ENCODE data around the gene SEZ6. TPM values are rescaled to one million over a fixed set of nuclear protein-coding genes. Genes with fewer than 3 reads are reported as not detected.

The SEZ6 gene
- total and polyA plus RNA-seq, 10 of the 15 experiments (the other 5 are each of a cell fraction or from before 2014, with no cell fraction given), result 0.05 to 0.87 (median 0.17) TPM; not detected in 4

GRCh38 chr17:28963055-28963611 is 42.7 kb downstream of the SEZ6 start (continued):
- no peak for TF ChIP-seq MAX (IDR thresholded peaks at IDR 0.05; ENCODE audit: low read depth, low read length)
- TF ChIP-seq CBFB (IDR thresholded peaks at IDR 0.05; ENCODE audit: low read depth), result no peak
- no peak for TF ChIP-seq CBX3 (IDR thresholded peaks at IDR 0.05; ENCODE audit: borderline replicate concordance, low read depth)
- no peak for TF ChIP-seq PKNOX1 (IDR thresholded peaks at IDR 0.05)
- TF ChIP-seq SPI1 (IDR thresholded peaks at IDR 0.05; ENCODE audit: borderline replicate concordance, insufficient read depth, low read depth, low read length), result no peak

GRCh38 chr17:28961391-28961790 is 44.4 kb downstream of the SEZ6 start:
- no peak for FAIRE-seq
- no peaks in the 10 kb centered on the region for H3K79me2 ChIP-seq (ENCODE audit: control insufficient read depth, insufficient read depth, low read length)
- in situ Hi-C loops (cut with MboI), result no loop called here
- TF ChIP-seq ZBED1 (IDR thresholded peaks at IDR 0.05; ENCODE audit: borderline replicate concordance) (no peak), RUNX3 (IDR thresholded peaks at IDR 0.05; ENCODE audit: low read length) (no peak), CEBPZ (IDR thresholded peaks at IDR 0.05; ENCODE audit: low read depth, low read length) (no peak), NBN (IDR thresholded peaks at IDR 0.05) (no peak), PML (IDR thresholded peaks at IDR 0.05; ENCODE audit: low read length) (no peak), SMAD1 (IDR thresholded peaks at IDR 0.05; ENCODE audit: low read depth, partially characterized antibody) (no peak), IKZF2 (IDR thresholded peaks at IDR 0.05) (no peak), ESRRA (IDR thresholded peaks at IDR 0.05; ENCODE audit: low read length) (no peak), IKZF1 (conservative IDR thresholded peaks at IDR 0.05) (no peak), SKIL (IDR thresholded peaks at IDR 0.05; ENCODE audit: low read depth, poor library complexity, severe bottlenecking) (no peak), POU2F2 (IDR thresholded peaks at IDR 0.05; ENCODE audit: borderline replicate concordance, low read depth, low read length) (no peak), ASH2L (IDR thresholded peaks at IDR 0.05; ENCODE audit: borderline replicate concordance, low read depth) (no peak), JUNB (IDR thresholded peaks at IDR 0.05) (no peak)

More at GRCh38 chr17:28961391-28961790, 44.4 kb downstream of the SEZ6 start:
- WGBS (ENCODE audit: insufficient coverage, insufficient replicate concordance, low lambda C conversion rate, missing lambda C conversion rate), result 48% methylated on average over 7 of the region's 7 CpGs
- H3K27ac ChIP-seq (ENCODE audit: control insufficient read depth, insufficient read depth), result no peak overlapping the region
- intact Hi-C loops (cut with micrococcal nuclease; ENCODE audit: unreplicated experiment), result loop anchor here (1.0 kb wide), 1 partner anchor 16 kb away; no protein-coding TSS in a partner anchor
- H3K4me2 ChIP-seq (ENCODE audit: control insufficient read depth, insufficient read depth), result no peak overlapping the region
- ATAC-seq, result no peak
- H3K9ac ChIP-seq (ENCODE audit: control insufficient read depth, insufficient read depth, low read length), result no peak overlapping the region
- no peak overlapping the region for H2AFZ ChIP-seq (ENCODE audit: control insufficient read depth, low read depth, low read length)
- ChIA-PET CTCF (interaction anchor here (0.5 to 5.4 kb wide), 4 partner anchors 8 to 234 kb away, joined by 3 to 415 read pairs (median 28); partner anchors contain the start of gene PHF12), SMC1A (ENCODE audit: uncharacterized antibody, unreplicated experiment) (interaction anchor here (1.3 to 1.5 kb wide), 2 partner anchors 8 to 105 kb away, joined by 4 read pairs; no protein-coding TSS in a partner anchor), POLR2A (no interaction called here), RAD21 (ENCODE audit: unreplicated experiment) (interaction anchor here (1.2 to 1.6 kb wide), 2 partner anchors 9 to 163 kb away, joined by 3 to 4 read pairs; no protein-coding TSS in a partner anchor)
- H3K4me1 ChIP-seq (ENCODE audit: control insufficient read depth, insufficient read depth, low read length), result no peaks in the 10 kb centered on the region
- H3K27me3 ChIP-seq (replicated peaks in 1 of 2; ENCODE audit: control insufficient read depth in 2 of 2, insufficient read depth in 2 of 2, low read length in 1 of 2), result peaks cover 0 to 2% of the 10 kb centered on the region in 2 experiments; a peak in 1 of 4 replicates
- no peak for DNase-seq (ENCODE audit: low read depth, low spot score)
- no peaks in the 10 kb centered on the region for H3K36me3 ChIP-seq (ENCODE audit: control insufficient read depth in 2 of 2, insufficient read depth in 2 of 2, low read length in 1 of 2)
- no peaks in the 10 kb centered on the region for H3K9me3 ChIP-seq (replicated peaks; ENCODE audit: control insufficient read depth, insufficient read depth, low read length)
- no TSS peak for BruUV-seq (replicated peaks)
- no peaks in the 10 kb centered on the region for H4K20me1 ChIP-seq (ENCODE audit: control insufficient read depth, insufficient read depth)
- no peak overlapping the region for H3K4me3 ChIP-seq

Data from GM12878 (cell line).